Measurements from ENCODE around the gene HPN.
"Not testable (repeated sequence)": the region's sequence is repeated elsewhere in the genome, so short reads cannot be mapped to it uniquely, and the experiment has no call there.

The HPN gene

DNA sequence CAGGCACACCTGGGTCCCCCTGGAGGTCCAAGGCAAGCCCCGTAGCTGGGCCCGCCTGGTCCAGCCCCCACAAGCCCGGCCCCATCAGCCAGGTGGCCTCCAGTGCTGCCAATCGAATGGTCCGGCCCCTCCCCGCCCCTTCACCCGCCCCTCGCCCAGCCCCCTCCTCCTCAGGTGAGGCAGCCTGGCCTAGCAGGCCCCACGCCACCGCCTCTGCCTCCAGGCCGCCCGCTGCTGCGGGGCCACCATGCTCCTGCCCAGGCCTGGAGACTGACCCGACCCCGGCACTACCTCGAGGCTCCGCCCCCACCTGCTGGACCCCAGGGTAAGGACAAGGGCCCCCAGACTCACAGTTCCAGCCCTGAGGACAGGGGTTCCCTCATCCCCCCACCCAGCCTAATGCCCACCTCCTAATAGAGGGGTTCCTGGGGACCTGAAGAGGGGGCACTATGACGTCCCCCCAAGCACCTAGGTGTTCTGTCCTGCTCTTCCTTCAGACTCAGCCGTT lies at the start of gene HPN:
TSS of gene HPN (plus strand) at position 174 of the 508 bp plus-strand sequence. CDS start 786 bp downstream, outside the sequence.
- no peak for DNase-seq

DNA sequence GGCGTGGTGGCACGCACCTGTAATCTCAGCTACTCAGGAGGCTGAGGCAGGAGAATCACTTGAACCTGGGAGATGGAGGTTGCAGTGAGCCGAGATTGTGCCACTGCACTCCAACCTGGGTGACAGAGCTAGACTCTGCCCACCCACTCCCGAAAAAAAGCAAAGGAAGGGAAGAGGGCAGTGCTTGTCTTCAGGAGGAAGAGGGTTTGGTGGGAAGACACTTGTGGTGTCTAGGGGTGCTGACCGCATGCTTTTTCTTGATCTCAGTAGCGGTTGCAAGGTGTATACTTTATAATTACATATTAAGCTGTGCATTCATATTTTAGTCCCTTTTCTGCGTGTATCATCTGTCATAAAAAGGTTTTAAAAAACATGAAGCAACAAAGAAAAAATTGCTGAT lies 48.9 kb upstream of the HPN start:
- not testable (repeated sequence) for DNase-seq

DNA sequence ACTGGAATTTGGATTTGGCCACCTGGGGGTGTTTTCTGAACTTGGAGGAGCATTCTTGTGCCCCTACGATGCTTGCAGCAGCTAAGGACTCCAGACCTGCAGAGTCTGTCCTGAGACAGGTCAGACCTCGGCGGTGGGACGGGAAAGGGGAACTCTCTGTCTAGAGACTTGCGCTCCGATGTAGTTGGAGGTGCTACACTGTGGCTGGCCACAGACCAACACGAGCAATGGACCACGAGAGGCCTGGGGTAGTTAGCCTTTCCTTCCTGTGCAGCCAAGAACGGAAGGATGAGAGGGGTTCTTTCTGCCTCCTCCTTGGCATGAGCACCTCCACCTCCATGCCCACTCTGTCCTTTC lies 47.3 kb upstream of the HPN start:
- DNase-seq: no peak

DNA sequence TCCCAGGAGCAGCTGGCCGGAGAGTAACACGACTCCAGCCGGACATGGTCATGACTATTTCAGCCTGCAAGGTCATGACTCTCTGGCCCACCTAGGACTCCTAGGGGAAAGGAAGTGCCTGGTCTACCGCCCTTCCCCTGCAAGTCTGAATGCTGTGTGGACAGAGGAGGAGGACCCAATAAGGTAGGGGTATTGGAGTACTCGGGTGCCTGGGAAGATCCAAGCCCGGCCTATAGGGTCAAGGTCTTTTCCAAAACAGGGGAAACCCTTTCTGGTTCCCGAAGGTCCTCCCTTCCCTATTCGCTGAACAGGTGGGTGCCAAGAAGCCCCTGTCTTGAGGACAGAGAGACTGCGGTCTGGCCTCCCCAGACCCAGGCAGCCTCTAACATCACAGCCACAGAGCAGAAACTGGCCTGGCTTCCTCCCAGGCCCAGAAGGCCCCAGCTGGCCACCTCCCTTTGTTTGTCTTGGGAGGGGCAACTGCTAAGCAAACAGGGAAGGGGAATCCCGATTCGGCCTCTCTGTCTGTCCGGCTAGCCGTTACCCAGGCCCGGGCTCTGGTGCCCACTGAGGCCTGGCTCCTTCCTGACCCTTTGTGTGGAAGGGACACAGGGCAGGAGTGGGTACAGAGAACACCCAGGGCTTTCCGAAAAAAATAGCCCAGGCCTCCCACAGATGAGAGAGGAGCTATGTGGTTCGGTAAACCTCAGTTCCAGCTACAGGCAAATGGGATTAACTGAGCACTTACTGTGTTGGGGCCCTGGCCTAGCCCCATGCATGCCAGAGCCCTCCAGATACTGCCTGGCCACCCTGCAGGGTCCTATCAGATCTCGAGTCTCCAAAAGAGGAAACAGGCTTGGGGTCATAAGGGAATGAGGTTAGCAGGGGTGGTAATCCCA lies 46.6 kb upstream of the HPN start:
- DNase-seq: no peak

DNA sequence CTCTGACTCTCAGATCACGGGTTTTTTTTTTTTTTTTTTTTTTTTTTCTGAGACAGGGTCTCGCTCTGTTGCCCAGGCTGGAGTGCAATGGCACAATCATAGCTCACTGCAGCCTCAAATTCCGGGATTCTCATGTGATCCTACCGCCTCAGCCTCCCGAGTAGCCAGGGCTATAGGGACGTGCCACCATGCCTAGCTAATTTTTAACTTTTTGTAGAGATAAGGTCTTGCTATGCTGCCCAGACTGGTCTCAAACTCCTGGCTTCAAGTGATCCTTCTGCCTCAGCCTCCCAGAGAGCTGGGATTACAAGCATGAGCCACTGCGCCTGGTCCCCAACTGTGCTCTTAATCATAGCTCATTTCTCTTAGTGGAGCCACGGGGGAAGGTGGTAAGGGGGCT lies 46.0 kb upstream of the HPN start:
- DNase-seq: no peak

DNA sequence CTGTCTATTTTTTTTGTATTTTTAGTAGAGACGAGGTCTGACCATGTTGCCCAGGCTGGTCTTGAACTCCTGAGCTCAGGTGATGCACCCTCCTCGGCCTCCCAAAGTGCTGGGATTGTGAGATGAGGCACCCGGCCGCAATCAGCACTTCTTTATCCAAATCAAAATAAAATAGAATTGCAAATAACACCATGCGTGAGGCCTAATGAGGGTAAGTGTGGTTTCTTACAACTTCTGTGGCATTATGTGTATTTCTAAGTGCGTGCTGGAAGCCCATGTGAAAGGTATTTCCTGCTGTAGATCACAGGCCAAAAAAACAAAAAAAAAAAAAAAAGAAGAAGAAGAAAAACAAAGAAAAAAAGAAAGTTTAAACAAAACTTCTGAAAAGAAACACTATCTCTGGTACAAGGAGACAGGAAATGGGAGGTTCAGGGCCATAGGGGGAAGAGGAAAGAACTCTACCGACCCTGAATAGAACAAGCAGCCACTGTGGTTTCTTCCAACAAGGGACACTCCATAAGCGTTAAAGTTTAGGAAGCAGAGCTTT lies 44.4 kb upstream of the HPN start:
- DNase-seq: no peak

DNA sequence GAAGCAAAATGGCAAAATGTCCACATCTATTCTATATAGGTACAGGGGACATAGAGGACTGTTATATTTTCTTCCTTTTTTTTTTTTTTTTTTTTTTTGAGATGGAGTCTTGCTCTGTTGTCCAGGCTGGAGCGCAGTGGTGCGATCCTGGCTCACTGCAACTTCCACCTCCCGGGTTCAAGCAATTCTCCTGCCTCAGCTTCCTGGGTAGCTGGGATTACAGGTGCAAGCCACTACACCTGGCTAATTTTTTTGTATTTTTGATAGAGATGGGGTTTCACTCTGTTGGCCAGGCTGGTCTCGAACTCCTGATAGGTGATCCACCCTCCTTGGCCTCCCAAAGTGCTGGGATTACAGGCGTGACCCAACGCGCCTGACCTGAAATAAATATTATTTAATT lies 43.3 kb upstream of the HPN start:
- not testable (repeated sequence) for DNase-seq

DNA sequence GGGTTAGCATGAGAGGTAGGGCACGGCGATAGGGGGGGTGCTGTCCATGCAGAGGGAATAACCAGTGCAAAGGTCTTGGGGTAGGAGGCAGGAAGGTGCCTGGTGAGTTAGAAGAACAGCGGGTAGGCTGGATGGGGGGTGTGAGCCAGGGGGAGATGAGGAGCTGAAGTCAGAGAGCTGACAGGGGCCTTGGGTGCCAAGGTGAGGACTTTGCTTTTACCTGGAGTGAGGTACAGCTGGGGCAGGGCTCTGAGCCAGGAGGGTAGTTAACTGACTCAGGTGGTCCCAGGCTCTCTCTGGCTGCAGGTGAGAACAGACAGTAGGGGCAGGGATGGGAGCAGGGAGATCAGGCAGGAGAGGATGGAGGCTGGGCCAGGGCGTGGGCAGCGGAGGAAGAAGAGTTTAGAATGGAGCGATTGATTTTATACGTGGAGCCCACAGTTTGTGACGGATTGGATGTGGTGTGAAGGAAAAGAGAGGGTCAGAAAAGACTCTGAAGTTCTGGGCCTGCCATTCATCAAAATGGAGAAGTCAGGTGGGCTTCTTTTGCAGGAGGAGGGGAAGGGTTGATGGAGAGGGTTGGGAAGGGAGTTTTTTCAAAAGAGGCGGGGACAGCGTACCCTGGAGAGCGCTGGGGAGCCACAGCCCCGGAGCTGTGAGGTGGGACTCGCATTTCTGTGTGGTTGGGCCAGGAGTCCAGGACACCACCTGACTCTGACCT lies 42.6 kb upstream of the HPN start:
- no peak for DNase-seq

DNA sequence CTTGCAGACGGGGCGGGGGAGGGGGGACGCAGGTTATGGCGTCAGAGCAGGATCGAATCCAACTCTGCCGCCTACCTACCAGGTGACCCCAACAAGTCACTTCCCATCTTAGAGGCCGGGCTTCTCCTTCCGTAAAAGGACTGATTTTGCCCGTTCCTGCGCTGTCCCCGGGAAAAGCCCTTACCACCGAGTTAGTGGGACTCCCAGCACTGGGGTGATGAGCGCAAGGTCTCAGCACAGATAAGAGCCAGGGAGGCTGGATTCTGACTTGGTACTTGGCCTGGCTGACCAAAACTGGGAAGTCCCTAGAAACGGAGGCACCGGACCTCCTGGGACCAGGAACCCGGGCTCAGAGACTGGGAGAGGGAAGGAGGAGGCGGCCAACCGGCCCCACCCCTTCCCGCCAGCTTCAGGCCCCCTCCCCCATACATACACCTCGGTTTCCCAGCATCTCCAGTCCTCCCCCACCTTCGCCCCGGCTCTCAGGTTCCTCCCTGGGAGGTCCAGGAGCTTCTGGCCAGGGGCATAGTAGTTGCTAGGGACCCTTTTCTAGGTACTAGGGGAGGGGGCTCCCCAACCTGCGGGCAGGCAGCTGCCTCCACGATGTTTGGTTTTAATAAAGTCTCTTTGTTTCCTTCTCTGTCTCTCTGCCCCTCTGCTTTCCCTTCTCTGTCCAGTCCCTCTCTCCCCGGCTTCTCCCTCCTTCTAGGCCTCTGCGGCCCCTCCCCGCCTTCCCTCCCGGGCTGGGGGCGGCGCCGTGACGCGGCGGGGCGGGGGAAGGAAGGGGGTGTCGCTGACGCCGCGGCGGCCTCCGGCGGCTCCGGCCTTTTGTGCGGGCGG lies 41.8 kb upstream of the HPN start, which contains the start of gene GRAMD1A:
TSS of gene GRAMD1A (plus strand) at position 826 of the 840 bp plus-strand sequence. CDS start 156 bp downstream, outside the sequence.
- DNase-seq: peak in 2 of 3 experiments; percentile 85 to 88

DNA sequence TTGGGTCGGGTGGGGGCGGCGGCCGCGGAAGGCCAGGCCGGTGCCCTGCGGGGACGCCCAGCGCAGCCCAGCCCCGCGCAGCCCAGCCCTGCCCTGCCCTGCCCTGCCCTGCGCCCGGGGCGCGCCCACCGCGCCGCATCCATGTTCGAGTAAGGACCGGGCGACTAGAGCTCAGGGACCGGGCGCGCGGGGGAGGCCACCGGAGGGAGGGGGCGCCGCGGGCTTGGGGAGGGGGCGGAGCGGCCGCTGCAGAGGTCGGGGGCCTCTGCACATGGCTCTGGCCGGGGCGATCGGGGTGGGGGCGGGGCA lies 41.2 kb upstream of the HPN start:
- DNase-seq: no peak

DNA sequence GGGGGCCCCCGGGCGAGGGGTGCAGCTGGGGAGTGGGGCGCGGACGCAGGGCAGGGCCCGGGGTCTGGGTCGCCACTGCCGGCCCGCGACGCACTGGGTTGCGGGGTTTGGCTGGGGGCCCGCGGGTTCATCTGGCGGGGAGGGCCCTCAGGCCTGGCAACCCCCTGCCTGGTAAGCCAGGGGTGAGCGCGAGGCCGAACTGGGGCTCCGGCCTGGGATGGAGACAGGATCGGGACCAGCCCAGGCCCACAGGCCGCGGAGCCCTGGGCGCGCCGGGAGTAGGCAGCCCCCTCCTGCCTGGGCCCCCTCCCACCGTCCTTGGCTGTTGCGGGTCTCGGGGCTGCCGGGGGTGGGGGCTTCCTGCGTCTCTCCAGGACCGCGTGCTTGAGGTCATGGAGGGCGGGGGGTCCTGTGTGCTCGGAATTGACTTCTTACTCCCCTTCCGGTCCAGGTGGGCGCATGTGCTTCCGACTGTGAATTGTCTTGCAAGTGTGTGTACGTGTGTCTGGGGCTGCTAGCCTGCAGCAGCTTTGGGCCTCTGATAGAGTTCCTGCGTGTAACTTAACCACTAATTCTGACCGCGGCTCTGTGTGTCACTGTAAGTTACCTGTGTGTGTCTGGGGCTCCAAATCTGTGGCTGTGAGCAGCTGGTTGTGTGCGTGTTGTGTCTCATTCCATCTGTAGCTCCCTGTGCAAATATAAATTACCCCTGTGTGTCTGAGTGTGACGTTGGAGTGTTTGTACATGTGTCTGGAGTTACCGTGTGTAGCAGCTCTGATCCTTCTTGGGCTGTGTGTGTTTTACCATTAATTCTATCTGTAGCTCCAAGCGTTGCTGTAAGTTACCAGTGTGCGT lies 40.6 kb upstream of the HPN start:
- peak in 2 of 3 experiments; percentile 49 to 55 for DNase-seq

DNA sequence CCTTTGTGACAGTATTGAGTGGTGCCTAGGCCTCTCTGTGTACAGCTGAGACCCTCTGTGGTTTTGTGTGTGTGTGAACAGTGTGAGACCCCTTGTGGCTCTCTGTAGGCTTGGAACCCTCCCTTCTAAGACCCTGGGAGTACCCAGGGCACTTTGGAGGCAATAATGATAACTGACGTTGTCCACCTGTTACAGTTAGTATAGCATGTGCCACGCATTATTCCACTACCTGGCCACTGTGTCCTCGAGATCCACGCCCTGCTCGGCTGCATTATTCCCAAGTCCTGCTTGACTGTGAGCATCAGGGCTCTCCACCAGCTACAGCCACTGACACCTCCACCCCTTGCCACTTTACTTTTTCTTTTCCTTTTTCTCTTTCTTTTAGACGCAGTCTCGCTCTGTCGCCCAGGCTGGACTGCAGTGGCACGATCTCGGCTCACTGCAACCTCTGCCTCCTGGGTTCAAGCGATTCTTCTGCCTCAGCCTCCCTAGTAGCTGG lies 39.4 kb upstream of the HPN start:
- DNase-seq: no peak

DNA sequence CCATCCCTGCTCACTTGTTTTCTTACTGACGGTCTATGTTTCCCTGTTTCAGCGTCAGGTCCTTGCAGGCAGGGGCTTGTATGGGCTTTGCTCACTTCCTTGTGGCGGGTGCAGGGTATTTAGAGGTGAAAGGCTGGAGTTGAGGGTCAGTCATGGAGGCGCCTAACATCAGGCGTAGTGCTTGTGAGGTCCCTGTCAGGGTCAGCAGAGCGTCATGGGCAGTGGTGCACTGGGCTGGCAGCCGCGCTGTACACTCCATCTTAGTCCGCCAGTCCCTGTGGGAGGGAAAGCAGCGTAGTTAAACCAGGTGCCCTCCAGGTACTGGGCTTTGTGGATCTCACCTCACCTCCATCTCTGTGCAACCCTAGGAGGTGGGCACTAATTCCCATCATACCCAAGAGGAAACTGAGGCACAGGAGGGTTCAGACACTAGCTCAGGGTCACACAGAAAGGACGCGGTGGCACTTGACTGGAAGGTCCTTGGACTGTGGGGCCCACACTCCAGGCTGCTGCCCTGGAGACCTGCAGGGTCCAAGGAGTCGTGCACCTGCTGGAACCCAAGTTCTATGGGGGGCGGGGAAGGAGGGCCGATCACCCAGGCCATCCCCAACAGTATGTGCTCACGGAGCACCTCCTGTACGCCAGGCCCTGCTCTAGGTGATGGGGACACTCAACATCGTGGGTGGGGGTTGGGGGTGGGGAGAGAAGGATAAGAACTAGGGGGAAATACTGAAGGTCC lies 36.8 kb upstream of the HPN start:
- no peak for DNase-seq

DNA sequence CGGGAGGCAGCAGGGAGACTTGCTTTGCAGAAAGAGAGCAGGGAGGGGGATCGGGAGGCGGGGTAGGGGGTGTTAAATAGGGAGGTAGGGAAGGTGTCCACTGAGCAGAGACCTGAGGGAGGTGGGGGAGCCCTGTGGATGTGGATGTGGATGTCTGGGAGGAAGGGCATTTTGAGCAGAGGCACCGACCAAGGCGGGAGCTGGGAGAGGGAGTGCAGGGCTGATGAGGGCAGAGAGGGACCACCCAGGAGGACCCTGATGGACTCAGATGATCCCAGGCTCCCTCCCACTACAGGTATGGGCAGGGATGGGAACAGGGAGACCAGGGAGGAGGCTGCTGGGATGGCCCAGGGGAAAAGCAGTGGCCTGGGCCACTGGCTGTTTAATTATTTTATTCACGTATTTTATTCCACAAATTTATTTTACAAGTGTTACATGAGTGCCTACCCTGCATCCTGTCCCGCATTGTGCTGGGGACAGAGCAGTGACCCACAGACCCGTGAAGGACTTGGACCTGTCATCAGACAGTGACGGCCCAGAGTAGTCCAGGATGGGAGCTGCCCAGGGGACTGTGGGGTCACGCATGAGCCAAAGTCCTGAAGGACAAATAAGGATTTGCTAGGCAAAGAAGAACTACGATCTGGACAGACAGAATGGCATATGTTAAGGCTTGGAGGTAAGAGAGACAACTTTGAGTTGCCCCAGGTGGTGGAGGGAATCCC lies 36.1 kb upstream of the HPN start:
- DNase-seq: no peak

DNA sequence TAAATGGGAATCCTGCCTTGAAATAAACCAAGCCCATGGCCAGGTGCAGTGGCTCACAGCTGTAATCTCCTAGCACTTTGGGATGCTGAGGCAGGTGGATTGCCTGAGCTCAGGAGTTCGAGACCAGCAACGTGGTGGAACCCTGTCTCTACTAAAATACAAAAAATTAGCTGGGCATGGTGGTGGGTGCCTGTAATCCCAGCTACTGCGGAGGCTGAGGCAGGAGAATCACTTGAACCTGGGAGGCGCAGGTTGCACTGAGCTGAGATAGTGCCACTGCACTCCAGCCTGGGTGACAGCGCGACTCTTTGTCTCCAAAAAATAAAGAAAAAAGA lies 35.5 kb upstream of the HPN start:
- DNase-seq: not testable (repeated sequence)

DNA sequence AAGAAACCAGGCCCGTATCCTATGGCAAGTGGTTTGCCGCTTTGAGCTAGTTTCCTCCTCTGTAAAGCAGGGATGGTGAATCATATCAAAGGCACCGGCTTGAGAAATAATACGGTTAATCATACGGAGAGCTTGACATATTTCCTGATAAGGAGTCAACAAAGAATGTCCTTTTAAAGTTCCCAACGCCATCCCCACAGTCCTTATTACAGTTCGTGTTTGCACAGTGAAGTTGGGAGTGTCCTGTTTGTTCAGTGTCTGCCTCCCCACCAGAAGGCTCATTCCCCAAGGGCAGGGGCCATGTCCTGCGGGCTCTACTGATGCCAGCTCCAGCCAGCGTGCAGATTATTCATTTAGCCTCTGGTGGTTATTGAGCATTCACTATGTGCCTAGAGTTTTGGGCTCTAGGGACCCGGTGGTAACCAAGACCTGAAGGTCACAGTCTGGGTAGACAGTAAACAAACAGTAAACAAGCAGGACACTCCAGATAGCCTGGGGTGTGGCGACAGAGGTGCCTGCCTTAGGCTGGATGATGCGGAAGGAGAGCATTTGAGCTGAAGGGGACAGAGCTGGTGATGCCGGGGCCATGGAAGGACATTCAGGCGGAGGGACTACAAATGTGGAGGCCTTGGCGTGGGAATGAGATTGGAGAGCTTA lies 35.1 kb upstream of the HPN start:
- DNase-seq: peak in 1 of 3 experiments; percentile 25

DNA sequence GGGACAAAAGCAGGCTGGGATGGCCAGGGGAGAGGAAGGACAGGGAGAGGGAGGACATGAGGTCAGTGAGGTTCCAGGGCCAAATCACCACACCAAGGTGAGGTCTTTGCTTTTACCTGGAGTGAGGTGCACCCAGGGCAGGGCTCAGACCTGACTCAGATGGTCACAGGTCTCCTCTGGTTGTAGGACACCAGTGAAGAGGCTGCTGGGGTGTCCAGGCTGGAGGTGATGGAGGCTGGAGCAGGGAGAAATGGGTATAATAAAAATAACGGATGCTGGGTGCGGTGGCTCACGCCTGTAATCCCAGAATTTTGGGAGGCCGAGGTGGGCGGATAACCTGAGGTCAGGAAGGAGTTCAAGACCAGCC lies 34.5 kb upstream of the HPN start:
- no peak for DNase-seq

DNA sequence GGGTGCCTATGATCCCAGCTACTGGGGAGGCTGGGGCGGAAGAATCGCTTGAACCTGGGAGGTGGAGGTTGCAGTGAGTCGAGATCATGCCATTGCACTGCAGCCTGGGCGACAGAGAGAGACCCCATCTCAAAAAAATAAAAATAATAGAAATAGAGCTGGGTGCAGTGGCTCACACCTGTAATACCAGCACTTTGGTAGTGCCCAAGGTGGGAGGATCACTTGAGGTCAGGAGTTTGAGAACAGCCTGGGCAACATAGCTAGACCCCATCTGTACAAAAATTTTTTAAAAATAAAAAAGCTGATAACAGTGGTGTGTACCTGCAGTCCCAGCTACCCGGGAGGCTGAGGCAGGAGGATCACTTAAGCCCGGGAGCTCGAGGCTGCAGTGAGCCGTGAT lies 34.1 kb upstream of the HPN start:
- not testable (repeated sequence) for DNase-seq

DNA sequence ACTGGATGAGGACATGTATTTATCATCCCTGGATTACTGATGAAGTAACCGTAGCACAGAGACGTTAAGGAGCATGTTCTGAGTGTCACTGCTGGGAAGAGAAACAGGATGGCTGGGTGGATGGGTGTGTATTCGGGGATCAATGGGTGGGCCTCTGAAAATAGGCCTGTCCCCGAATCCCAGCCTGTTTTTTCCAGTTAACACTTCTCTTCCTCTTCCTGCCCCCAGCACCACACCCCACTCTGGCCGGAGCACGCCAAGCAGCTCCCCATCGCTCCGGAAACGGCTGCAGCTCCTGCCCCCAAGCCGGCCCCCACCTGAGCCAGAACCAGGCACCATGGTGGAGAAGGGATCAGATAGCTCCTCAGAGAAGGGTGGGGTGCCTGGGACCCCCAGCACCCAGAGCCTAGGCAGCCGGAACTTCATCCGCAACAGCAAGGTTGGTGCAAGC lies 32.6 kb upstream of the HPN start:
- DNase-seq: no peak

Measured in NCI-H1417 (cell line).